ENCODE measurements around the gene MEGF11. TPM values are rescaled to one million over a fixed set of nuclear protein-coding genes. Genes with fewer than 3 reads are reported as not detected.

The MEGF11 gene
- total RNA-seq, 4 donors from 2014 or later, result 0.20 TPM; not detected in 3

- Histone ChIP-seq H3K27ac (no peak overlapping the region), H3K36me3 (no peaks in the 10 kb centered on the region), H3K27me3 (no peaks in the 10 kb centered on the region), H3K4me1 (no peaks in the 10 kb centered on the region), H3K9me3 (no peaks in the 10 kb centered on the region), H3K4me3 (replicated peaks in 1 of 3) (no peak overlapping the region)
- DNase-seq, result no peak
- intact Hi-C loops (cut with DNase I), result no loop called here
- WGBS, 2 donors, result 85 to 87% methylated on average over 13 of the region's 13 CpGs
- TF ChIP-seq, protein P1, sequence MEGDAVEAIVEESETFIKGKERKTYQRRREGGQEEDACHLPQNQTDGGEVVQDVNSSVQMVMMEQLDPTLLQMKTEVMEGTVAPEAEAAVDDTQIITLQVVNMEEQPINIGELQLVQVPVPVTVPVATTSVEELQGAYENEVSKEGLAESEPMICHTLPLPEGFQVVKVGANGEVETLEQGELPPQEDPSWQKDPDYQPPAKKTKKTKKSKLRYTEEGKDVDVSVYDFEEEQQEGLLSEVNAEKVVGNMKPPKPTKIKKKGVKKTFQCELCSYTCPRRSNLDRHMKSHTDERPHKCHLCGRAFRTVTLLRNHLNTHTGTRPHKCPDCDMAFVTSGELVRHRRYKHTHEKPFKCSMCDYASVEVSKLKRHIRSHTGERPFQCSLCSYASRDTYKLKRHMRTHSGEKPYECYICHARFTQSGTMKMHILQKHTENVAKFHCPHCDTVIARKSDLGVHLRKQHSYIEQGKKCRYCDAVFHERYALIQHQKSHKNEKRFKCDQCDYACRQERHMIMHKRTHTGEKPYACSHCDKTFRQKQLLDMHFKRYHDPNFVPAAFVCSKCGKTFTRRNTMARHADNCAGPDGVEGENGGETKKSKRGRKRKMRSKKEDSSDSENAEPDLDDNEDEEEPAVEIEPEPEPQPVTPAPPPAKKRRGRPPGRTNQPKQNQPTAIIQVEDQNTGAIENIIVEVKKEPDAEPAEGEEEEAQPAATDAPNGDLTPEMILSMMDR (IDR thresholded peaks at IDR 0.05), result no peak
These were observed 81.7 kb downstream of the MEGF11 start for GRCh38 chr15:66171841-66172240.

- Histone ChIP-seq H3K27me3 (no peaks in the 10 kb centered on the region), H3K27ac (no peak overlapping the region), H3K4me3 (replicated peaks in 1 of 3) (no peak overlapping the region), H3K9me3 (no peaks in the 10 kb centered on the region), H3K4me1 (no peaks in the 10 kb centered on the region), H3K36me3 (no peaks in the 10 kb centered on the region)
- intact Hi-C loops (cut with DNase I), result no loop called here
- DNase-seq, result no peak
- no peak for TF ChIP-seq POLR2A (IDR thresholded peaks at IDR 0.05)
- TF ChIP-seq, protein P1 (IDR thresholded peaks at IDR 0.05), result no peak
- 85 to 87% methylated on average over 5 of the region's 5 CpGs for WGBS, 2 donors
These were observed 82.8 kb downstream of the MEGF11 start for GRCh38 chr15:66170716-66171115.

DNA sequence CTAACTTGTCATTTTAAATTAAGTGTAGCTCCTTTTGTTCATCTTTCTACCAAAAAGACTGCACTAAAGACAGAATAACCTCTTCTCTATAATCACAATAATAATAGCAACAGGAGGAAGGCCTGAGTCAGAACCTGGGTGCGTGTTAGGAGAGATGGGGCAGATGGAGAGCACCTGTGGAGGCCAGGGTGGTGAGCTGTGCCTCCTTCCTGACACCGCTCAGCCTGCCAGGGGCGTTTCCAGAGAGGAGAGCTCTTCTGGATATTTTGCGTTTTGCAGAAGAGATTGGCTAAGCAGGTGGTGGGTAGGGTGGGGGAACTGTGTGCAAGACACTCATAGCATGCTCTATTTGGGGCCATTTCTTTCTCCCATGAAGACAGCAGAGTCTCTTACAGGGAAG, 83.5 kb downstream of the MEGF11 start:
- 81 to 89% methylated on average over 4 of the region's 4 CpGs for WGBS, 2 donors
- DNase-seq, result no peak
- intact Hi-C loops (cut with DNase I), result no loop called here

GRCh38 chr15:66169625-66170024, 83.9 kb downstream of the MEGF11 start:
- intact Hi-C loops (cut with DNase I), result no loop called here
- TF ChIP-seq, protein P1 (IDR thresholded peaks at IDR 0.05), result no peak
- TF ChIP-seq POLR2A (IDR thresholded peaks at IDR 0.05), result no peak
- WGBS, 2 donors, result 74 to 86% methylated on average over 13 of the region's 13 CpGs

More for the DNA sequence above, 83.5 kb downstream of the MEGF11 start:
- H3K9me3 ChIP-seq, result no peaks in the 10 kb centered on the region
- no peaks in the 10 kb centered on the region for H3K36me3 ChIP-seq
- H3K27ac ChIP-seq, result no peak overlapping the region
- H3K4me3 ChIP-seq (replicated peaks in 1 of 3), result no peak overlapping the region
- TF ChIP-seq POLR2A (IDR thresholded peaks at IDR 0.05), result no peak
- TF ChIP-seq, protein P1 (IDR thresholded peaks at IDR 0.05), result no peak
- H3K27me3 ChIP-seq, result no peaks in the 10 kb centered on the region
- no peaks in the 10 kb centered on the region for H3K4me1 ChIP-seq

DNA sequence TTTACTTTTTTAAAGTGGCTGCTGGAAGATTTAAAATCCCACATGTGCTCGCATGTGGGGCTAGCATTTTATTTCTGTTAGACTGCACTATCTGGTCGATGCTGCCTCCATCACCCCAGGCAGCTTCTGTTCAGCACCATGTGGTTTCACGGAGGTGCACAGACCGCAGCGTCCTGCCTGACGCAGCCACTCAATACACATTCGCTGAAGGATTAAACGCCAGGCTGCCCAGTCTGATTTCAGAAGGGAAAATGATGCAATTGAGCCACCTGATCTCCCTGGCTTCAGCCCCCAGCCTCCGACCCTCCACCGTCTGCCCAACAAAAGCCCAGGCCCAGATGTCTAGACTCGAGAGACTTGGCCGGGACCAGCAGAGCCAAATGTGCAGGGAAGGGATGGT, 84.5 kb downstream of the MEGF11 start:
- intact Hi-C loops (cut with DNase I), result no loop called here
- no peak for DNase-seq
- 65 to 84% methylated on average over 12 of the region's 12 CpGs for WGBS, 2 donors
- no peaks in the 10 kb centered on the region for H3K9me3 ChIP-seq
- no peaks in the 10 kb centered on the region for H3K4me1 ChIP-seq
- no peak overlapping the region for H3K27ac ChIP-seq
- H3K27me3 ChIP-seq, result no peaks in the 10 kb centered on the region
- H3K36me3 ChIP-seq, result no peaks in the 10 kb centered on the region
- TF ChIP-seq POLR2A (IDR thresholded peaks at IDR 0.05), result no peak
- no peak overlapping the region for H3K4me3 ChIP-seq (replicated peaks in 1 of 3)

More at GRCh38 chr15:66169625-66170024, 83.9 kb downstream of the MEGF11 start:
- H3K27me3 ChIP-seq, result no peaks in the 10 kb centered on the region
- no peaks in the 10 kb centered on the region for H3K4me1 ChIP-seq
- H3K27ac ChIP-seq, result no peak overlapping the region
- H3K4me3 ChIP-seq (replicated peaks in 1 of 3), result no peak overlapping the region
- H3K9me3 ChIP-seq, result no peaks in the 10 kb centered on the region
- no peak for DNase-seq
- H3K36me3 ChIP-seq, result no peaks in the 10 kb centered on the region

GRCh38 chr15:66167854-66168253, 85.7 kb downstream of the MEGF11 start:
- Histone ChIP-seq H3K36me3 (no peaks in the 10 kb centered on the region), H3K9me3 (no peaks in the 10 kb centered on the region), H3K4me3 (replicated peaks in 1 of 3) (no peak overlapping the region), H3K27me3 (no peaks in the 10 kb centered on the region), H3K4me1 (no peaks in the 10 kb centered on the region), H3K27ac (no peak overlapping the region)
- intact Hi-C loops (cut with DNase I), result no loop called here
- DNase-seq, result no peak
- no peak for TF ChIP-seq POLR2A (IDR thresholded peaks at IDR 0.05)
- TF ChIP-seq, protein P1 (IDR thresholded peaks at IDR 0.05), result no peak
- WGBS, 2 donors, result 81 to 85% methylated on average over 7 of the region's 7 CpGs
